Osteoblast (primary cell): ENCODE measurements around the gene NIPBL. TPM values are rescaled to one million over a fixed set of nuclear protein-coding genes. Genes with fewer than 3 reads are reported as not detected.

Experiments
- DNase-seq: peaks from one replicate; pipeline ENCODE4 v3.0.0; 2011; ENCODE audit warnings: low spot score, mixed read lengths; ENCODE audit not compliant: insufficient read length; ENCODE audit errors: missing footprints
- H2AFZ ChIP-seq: 2 replicates; pipeline ENCODE4 v1.6.0; 2011; ENCODE audit warnings: mild to moderate bottlenecking, low read length
- H3K27ac ChIP-seq: 2 replicates; pipeline ENCODE4 v1.5.1; 2011; ENCODE audit warnings: mild to moderate bottlenecking, low read depth, low read length, moderate library complexity
- H3K27me3 ChIP-seq: 2 replicates; pipeline ENCODE4 v1.6.0; 2012; ENCODE audit warnings: mild to moderate bottlenecking, control low read depth, inconsistent platforms, low read length, moderate library complexity; ENCODE audit not compliant: insufficient read depth
- H3K36me3 ChIP-seq: 2 replicates; pipeline ENCODE4 v1.5.1; 2011; ENCODE audit warnings: mild to moderate bottlenecking, low read length, control low read depth, moderate library complexity; ENCODE audit not compliant: insufficient read depth
- H3K4me1 ChIP-seq: 2 replicates; pipeline ENCODE4 v1.5.1; 2011; ENCODE audit warnings: mild to moderate bottlenecking, low read length, control low read depth, moderate library complexity; ENCODE audit not compliant: insufficient read depth
- H3K4me2 ChIP-seq: 2 replicates; pipeline ENCODE4 v1.6.0; 2011; ENCODE audit warnings: mild to moderate bottlenecking, low read length; ENCODE audit not compliant: insufficient read depth
- H3K4me3 ChIP-seq: fragments of 200-600 bp; sonication (generic); 3 replicates; pipeline ENCODE4 v1.5.1; 2012; ENCODE audit warnings: mild to moderate bottlenecking, low read length, inconsistent platforms; ENCODE audit not compliant: insufficient read depth
- H3K79me2 ChIP-seq: 2 replicates; pipeline ENCODE4 v1.6.0; 2012; ENCODE audit warnings: mild to moderate bottlenecking, low read length, control low read depth, inconsistent platforms; ENCODE audit not compliant: insufficient read depth
- H3K9me3 ChIP-seq: 2 replicates; pipeline ENCODE4 v1.5.1; 2011; ENCODE audit warnings: low read depth, low read length, control low read depth
- H4K20me1 ChIP-seq: 2 replicates; pipeline ENCODE4 v1.6.0; 2012; ENCODE audit warnings: mild to moderate bottlenecking, low read length, control low read depth; ENCODE audit not compliant: insufficient read depth
- CTCF ChIP-seq: IDR thresholded peaks from 2 replicates; pipeline ENCODE4 v1.5.1; 2011; ENCODE audit warnings: mild to moderate bottlenecking, low read depth, low read length, moderate library complexity; ENCODE audit errors: extremely low read depth
- total RNA-seq: library from RNA; depleted of rRNA; stranded (reverse); fragments of >200 nt; gene quantifications from 2 replicates; pipeline ENCODE4 v1.2.3, GENCODE V29; 2012

NIPBL gene
- total RNA-seq, 1 donor: 22.8 TPM

- TF ChIP-seq CTCF: no peak
- no peak for DNase-seq
- no peaks in the 10 kb centered on the region for H3K79me2 ChIP-seq
Observed at GRCh38 chr5:36854402-36855140, 22.0 kb upstream of the NIPBL start.

DNA sequence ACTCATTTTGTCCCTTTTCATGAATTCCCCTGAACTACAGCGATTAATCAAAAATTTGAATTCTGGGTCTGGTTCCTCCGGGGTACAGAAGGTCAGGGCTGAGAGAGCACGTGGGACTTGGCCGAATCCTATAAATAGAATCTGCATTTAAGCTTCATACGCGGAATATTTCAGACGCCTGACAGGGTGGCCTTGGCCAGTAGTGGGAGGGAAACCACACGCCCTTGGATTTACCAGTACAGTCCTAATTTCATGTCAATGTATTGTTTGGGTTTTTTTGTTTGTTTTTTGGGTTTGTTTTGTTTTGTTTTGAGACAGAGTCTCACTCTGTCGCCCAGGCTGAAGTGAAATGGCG, 21.5 kb upstream of the NIPBL start:
- no peaks in the 10 kb centered on the region for H4K20me1 ChIP-seq
- no peaks in the 10 kb centered on the region for H3K79me2 ChIP-seq
- H3K4me1 ChIP-seq: no peaks in the 10 kb centered on the region
- H3K4me3 ChIP-seq: no peak overlapping the region
- no peak overlapping the region for H3K4me2 ChIP-seq
- no peak for TF ChIP-seq CTCF
- no peak overlapping the region for H2AFZ ChIP-seq
- H3K9me3 ChIP-seq: no peaks in the 10 kb centered on the region
- no peak for DNase-seq
- H3K27ac ChIP-seq: no peak overlapping the region
- no peaks in the 10 kb centered on the region for H3K27me3 ChIP-seq
- H3K36me3 ChIP-seq: no peaks in the 10 kb centered on the region

More at GRCh38 chr5:36854402-36855140, 22.0 kb upstream of the NIPBL start:
- Histone ChIP-seq H3K4me3 (no peak overlapping the region), H4K20me1 (no peaks in the 10 kb centered on the region), H2AFZ (no peak overlapping the region), H3K4me1 (no peaks in the 10 kb centered on the region), H3K4me2 (no peak overlapping the region), H3K36me3 (no peaks in the 10 kb centered on the region), H3K9me3 (no peaks in the 10 kb centered on the region), H3K27me3 (no peaks in the 10 kb centered on the region), H3K27ac (no peak overlapping the region)

DNA sequence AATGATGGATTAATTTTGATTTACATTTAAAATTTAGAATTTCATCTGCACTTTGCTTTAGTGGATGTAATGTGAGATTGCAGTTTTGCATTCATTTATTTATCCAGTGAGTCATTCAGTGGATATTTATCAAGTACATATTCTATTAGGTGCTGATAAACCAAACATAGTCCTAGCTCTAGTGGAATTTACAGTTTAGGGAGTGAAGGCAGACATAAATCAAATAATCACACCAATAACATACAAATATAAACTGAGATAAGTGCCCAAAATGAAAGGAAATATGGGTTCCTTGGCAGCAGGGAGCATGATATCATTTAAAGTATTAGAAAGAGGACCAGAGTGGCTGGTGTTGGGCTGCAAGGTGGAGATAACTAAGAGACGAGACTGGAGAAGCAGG, 14.7 kb upstream of the NIPBL start:
- TF ChIP-seq CTCF: no peak
- no peaks in the 10 kb centered on the region for H3K4me1 ChIP-seq
- DNase-seq: no peak
- H3K4me2 ChIP-seq: no peak overlapping the region
- H3K9me3 ChIP-seq: no peaks in the 10 kb centered on the region
- H3K36me3 ChIP-seq: no peaks in the 10 kb centered on the region
- no peak overlapping the region for H3K27ac ChIP-seq
- H3K27me3 ChIP-seq: no peaks in the 10 kb centered on the region
- no peak overlapping the region for H3K4me3 ChIP-seq
- no peaks in the 10 kb centered on the region for H3K79me2 ChIP-seq
- H4K20me1 ChIP-seq: no peaks in the 10 kb centered on the region
- H2AFZ ChIP-seq: no peak overlapping the region

GRCh38 chr5:36870399-36871040, 6.0 kb upstream of the NIPBL start:
- Histone ChIP-seq H3K79me2 (peaks cover 49% of the 10 kb centered on the region), H3K27me3 (no peaks in the 10 kb centered on the region), H4K20me1 (peaks cover 6% of the 10 kb centered on the region), H3K9me3 (no peaks in the 10 kb centered on the region), H3K36me3 (no peaks in the 10 kb centered on the region), H3K27ac (no peak overlapping the region), H2AFZ (no peak overlapping the region), H3K4me1 (peaks cover 14% of the 10 kb centered on the region), H3K4me3 (no peak overlapping the region), H3K4me2 (no peak overlapping the region)
- DNase-seq: peak; percentile 72
- peak; percentile 67 for TF ChIP-seq CTCF
